ENCODE results near the gene SPTBN4. TPM values are rescaled to one million over a fixed set of nuclear protein-coding genes. Genes with fewer than 3 reads are reported as not detected.

The SPTBN4 gene
- total and polyA plus RNA-seq, 10 of the 15 experiments (the other 5 are each of a cell fraction or from before 2014, with no cell fraction given), result 0.04 to 1.1 (median 0.34) TPM; not detected in 1

GRCh38 chr19:40443131-40443999, 23.4 kb upstream of the SPTBN4 start (continued):
- TF ChIP-seq EZH2 (IDR thresholded peaks at IDR 0.05; ENCODE audit: borderline replicate concordance, control insufficient read depth, low read depth, low read length) (no peak), NFYA (IDR thresholded peaks at IDR 0.05; ENCODE audit: borderline replicate concordance, low read depth, low read length) (no peak), BHLHE40 (IDR thresholded peaks at IDR 0.05; ENCODE audit: borderline replicate concordance in 1 of 2, low read depth in 2 of 2, low read length in 1 of 2) (peak; percentile 49 to 82; a peak in 3 of 4 replicates), BMI1 (IDR thresholded peaks at IDR 0.05; ENCODE audit: borderline replicate concordance) (no peak), TARDBP (IDR thresholded peaks at IDR 0.05; ENCODE audit: borderline replicate concordance) (peak; percentile 89; the same call in 1 of the 2 replicates), NR2F1 (conservative IDR thresholded peaks at IDR 0.05) (no peak)

GRCh38 chr19:40444000-40444824, 22.6 kb upstream of the SPTBN4 start, which contains the start of gene SERTAD3:
SERTAD3 (minus strand) TSS chr19:40444335; CDS start chr19:40442080, 2,255 bp downstream.
- H3K4me2 ChIP-seq (ENCODE audit: control insufficient read depth, insufficient read depth), result peak within 1 kb of the TSS; percentile 86
- FAIRE-seq (peak; percentile 38), DNase-seq (ENCODE audit: low read depth, low spot score) (peak; percentile 76), ATAC-seq (peak; percentile 88)
- H3K4me1 ChIP-seq (ENCODE audit: control insufficient read depth, insufficient read depth, low read length), result peaks cover 5% of the 10 kb centered on the region
- peak within 1 kb of the TSS; percentile 98 for H2AFZ ChIP-seq (ENCODE audit: control insufficient read depth, low read depth, low read length)
- intact Hi-C loops (cut with micrococcal nuclease; ENCODE audit: unreplicated experiment) (loop anchor here (1.0 to 2.0 kb wide), 4 partner anchors 19 to 139 kb away; partner anchors contain the start of gene SERTAD1), in situ Hi-C loops (cut with MboI) (no loop called here)
- no peaks in the 10 kb centered on the region for H3K27me3 ChIP-seq (replicated peaks in 1 of 2; ENCODE audit: control insufficient read depth in 2 of 2, insufficient read depth in 2 of 2, low read length in 1 of 2)
- peak within 1 kb of the TSS; percentile 96 for H3K9ac ChIP-seq (ENCODE audit: control insufficient read depth, insufficient read depth, low read length)
- ChIA-PET RAD21 (ENCODE audit: unreplicated experiment) (interaction anchor here (1.1 to 3.3 kb wide), 10 partner anchors 9 to 334 kb away, joined by 3 to 35 read pairs (median 8); partner anchors contain the start of genes C19orf47, PLD3 and RAB4B), SMC1A (ENCODE audit: uncharacterized antibody, unreplicated experiment) (interaction anchor here (1.1 to 4.2 kb wide), 11 partner anchors 10 to 139 kb away, joined by 3 to 35 read pairs (median 6); partner anchors contain the start of genes C19orf47 and SERTAD1), CTCF (interaction anchor here (1.5 to 4.6 kb wide), 7 partner anchors 18 to 139 kb away, joined by 4 to 40 read pairs (median 13); partner anchors contain the start of genes BLVRB and SERTAD1), POLR2A (interaction anchor here (0.6 to 4.7 kb wide), 16 partner anchors 9 to 301 kb away, joined by 3 to 55 read pairs (median 6); partner anchors contain the start of genes C19orf47, PLD3 and SERTAD1)
- H3K79me2 ChIP-seq (ENCODE audit: control insufficient read depth, insufficient read depth, low read length), result peaks cover 28% of the 10 kb centered on the region
- H3K27ac ChIP-seq (ENCODE audit: control insufficient read depth, insufficient read depth), result peak within 1 kb of the TSS; percentile 94
- no peaks in the 10 kb centered on the region for H3K9me3 ChIP-seq (replicated peaks; ENCODE audit: control insufficient read depth, insufficient read depth, low read length)
- no peaks in the 10 kb centered on the region for H4K20me1 ChIP-seq (ENCODE audit: control insufficient read depth, insufficient read depth)
- 2% methylated on average over 54 of the region's 72 CpGs for WGBS (ENCODE audit: insufficient coverage, insufficient replicate concordance, low lambda C conversion rate, missing lambda C conversion rate)
- no TSS peak for BruUV-seq (replicated peaks)
- H3K36me3 ChIP-seq (ENCODE audit: control insufficient read depth in 2 of 2, insufficient read depth in 2 of 2, low read length in 1 of 2), result peaks cover 8 to 15% of the 10 kb centered on the region in 2 experiments; a peak in 3 of 4 replicates
- H3K4me3 ChIP-seq, result peak within 1 kb of the TSS; percentile 88
- TF ChIP-seq BACH1 (IDR thresholded peaks at IDR 0.05; ENCODE audit: borderline replicate concordance), result peak; percentile 40; the same call in 1 of the 2 replicates
- no peak for TF ChIP-seq ZBED1 (IDR thresholded peaks at IDR 0.05; ENCODE audit: borderline replicate concordance)
- TF ChIP-seq ZNF687 (IDR thresholded peaks at IDR 0.05), result no peak
- no peak for TF ChIP-seq NFYA (IDR thresholded peaks at IDR 0.05; ENCODE audit: borderline replicate concordance, low read depth, low read length)
- no peak for TF ChIP-seq ZNF24 (IDR thresholded peaks at IDR 0.05)
- 0 out of 2 replicates have a peak, but pooled peaks have one; percentile 17 for TF ChIP-seq HSF1 (IDR thresholded peaks at IDR 0.05; ENCODE audit: low read depth, low read length)
- peak; percentile 81 for TF ChIP-seq CREM (IDR thresholded peaks at IDR 0.05; ENCODE audit: low read depth)
- peak; percentile 77 to 93; a peak in 3 of 4 replicates for TF ChIP-seq BHLHE40 (IDR thresholded peaks at IDR 0.05; ENCODE audit: borderline replicate concordance in 1 of 2, low read depth in 2 of 2, low read length in 1 of 2)
- no peak for TF ChIP-seq GABPA (IDR thresholded peaks at IDR 0.05; ENCODE audit: low read depth)
